ENCODE data around the gene MCTP2.

- TF ChIP-seq CTCF (IDR thresholded peaks at IDR 0.05; ENCODE audit: insufficient read depth, low read length, poor library complexity, severe bottlenecking), result no peak
- TF ChIP-seq EZH2phosphoT487 (conservative IDR thresholded peaks at IDR 0.05; ENCODE audit: low read length), result no peak
Observed at GRCh38 chr15:94317211-94317610, 85.8 kb downstream of the MCTP2 start.
